Measurements from ENCODE around the gene GRIA1.

GRIA1 gene

DNA sequence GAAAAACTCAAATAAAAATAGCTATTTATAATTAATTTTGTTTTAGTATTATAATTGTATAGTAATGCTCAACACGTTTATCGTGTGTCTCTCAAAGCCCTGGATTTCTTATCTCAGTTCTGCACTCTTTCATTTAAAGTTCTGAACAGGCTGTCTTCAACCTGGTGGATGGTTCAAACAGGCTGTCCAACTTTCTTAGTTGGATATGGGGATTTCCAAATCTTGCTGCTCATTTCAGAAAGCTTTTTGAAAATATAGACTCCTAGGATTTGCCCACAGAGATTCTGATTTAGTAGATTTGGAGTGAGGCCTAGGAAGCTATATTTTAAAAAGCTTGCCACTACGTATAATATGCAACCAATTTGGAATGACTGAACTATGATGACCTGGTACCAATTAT, 120.3 kb downstream of the GRIA1 start:
- no peak for DNase-seq (ENCODE audit: low read depth, low spot score)

DNA sequence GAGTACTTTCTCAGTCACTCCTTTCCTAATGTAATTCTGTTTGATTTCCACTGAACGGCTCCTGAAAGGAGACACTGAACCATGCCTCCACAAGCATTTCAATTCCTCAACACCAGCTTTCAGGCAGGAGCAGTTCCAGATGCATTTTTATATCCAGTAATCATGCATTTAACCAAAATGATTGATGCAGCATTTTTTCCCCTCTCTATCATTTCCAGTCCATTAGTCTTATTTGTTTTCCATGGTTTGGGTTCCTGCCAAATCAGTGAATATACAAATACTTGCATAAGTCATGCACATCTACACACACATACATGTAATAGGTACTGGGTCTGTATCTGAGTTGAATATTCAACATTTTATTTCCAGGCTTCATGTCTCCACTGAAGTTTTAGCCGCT, 122.7 kb downstream of the GRIA1 start:
- peak; percentile 45 for DNase-seq (ENCODE audit: low read depth, low spot score)

DNA sequence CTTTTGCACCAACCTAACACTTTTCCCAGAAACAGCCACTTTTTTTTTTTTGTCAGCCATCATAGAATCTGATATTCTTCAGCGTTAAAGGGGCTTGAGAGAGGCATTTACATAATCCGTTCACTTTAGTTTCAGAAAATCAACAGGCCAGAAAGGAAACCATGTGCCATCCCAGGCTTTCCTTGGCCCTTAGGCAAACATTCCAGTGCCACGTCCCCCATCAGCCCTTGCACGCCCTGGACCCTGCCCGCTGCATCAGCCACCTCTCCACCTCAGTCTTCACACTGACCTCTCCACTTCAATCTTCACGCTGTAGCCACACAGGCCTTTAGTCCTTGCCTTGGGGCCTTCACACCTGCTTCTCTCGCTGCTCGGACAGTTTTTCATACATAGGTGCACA, 123.2 kb downstream of the GRIA1 start:
- no peak for DNase-seq (ENCODE audit: low read depth, low spot score)

DNA sequence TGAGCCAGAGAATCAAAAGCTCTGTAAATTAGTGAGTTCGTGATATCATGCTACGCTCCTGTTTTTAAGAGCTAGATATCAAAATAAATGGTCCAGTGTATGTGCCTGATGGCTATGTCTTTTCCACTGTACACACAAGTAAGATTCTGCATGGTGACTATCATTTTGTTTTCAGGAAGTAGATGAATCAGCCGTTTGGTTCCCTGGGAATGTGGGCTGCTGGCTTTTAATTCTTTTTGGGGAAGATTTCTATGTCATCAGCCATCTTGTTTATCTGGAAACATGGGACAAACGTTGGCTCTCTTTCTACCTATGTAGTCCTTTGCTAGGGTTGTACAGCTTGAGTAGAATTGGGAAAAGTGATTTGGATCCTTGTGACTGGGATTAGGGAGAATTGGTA, 126.7 kb downstream of the GRIA1 start:
- DNase-seq (ENCODE audit: low read depth, low spot score), result peak; percentile 52

DNA sequence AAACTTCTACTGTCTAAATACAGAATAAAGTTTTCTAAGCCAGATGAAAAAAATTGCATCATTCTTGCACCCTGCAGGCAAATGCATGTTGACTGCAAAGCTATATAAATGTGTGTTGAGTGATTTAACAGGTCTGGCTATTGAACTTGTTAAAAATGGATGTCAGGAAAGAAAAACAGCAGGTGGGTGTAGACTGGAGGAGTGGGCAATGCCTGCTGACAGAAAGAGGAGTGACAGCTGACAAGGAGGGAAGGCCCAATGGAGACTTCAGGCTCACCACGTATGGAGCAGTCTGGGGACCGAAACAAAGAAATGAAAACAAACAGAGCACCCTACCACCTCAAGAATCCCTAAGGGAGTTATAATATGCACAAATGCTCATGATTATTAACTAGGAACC, 127.8 kb downstream of the GRIA1 start:
- DNase-seq (ENCODE audit: low read depth, low spot score), result no peak

DNA sequence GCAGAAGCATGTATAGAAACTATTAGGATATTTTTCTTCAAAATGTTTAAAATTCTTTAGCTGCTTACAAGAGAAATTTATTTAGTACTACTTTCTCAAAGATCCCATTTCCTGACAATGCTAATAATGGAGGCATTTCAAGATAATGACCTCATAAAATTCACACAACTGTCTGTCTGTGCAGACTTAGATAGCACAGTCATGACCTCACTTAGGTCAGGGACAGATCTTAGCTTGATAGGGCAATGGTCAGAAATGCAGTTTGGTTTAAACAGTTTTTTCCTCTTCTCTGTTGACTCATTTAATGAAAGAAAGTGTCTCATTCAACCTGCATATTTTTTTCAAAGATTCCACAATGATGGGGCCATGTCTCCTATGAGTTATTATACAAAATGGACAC, 128.4 kb downstream of the GRIA1 start:
- DNase-seq (ENCODE audit: low read depth, low spot score), result peak; percentile 15

DNA sequence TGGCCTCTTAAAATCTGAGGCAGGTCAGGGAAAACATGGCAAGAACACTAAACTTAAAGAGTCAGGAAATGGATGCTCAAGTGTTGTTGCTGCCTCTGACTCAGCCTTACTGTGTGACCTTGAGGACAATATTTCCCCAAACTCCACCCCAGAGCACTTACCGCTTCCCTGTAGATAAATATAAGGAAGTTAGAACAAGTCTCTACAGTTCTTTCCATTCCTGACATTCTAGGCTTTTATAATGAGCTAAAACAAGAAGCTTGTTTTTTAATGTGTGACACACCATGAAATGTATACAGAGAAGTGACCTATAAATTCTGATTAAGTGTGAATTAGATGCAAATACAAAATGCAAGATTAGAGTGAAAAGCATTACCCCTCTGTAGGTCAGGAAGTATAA, 129.3 kb downstream of the GRIA1 start:
- peak; percentile 17 for DNase-seq (ENCODE audit: low read depth, low spot score)

DNA sequence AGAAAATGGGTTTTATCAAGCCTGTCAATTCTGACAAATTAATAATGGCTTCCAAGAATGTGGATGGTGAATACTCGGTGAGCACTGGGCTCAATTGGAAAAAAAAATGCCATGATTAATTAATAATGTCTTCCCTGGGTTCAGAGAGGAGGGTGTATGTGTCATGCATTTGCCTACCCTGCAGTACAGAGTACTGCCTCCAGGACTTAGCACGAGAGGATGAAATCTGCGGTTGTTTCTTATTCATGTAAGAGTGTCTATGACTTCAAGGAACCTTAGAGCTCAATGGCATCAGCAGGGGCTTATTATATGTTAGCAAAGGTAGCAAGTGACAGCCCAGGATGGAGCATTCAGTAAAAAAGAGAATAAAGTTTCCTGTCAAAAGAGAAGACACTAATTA, 132.7 kb downstream of the GRIA1 start:
- DNase-seq (ENCODE audit: low read depth, low spot score), result no peak

DNA sequence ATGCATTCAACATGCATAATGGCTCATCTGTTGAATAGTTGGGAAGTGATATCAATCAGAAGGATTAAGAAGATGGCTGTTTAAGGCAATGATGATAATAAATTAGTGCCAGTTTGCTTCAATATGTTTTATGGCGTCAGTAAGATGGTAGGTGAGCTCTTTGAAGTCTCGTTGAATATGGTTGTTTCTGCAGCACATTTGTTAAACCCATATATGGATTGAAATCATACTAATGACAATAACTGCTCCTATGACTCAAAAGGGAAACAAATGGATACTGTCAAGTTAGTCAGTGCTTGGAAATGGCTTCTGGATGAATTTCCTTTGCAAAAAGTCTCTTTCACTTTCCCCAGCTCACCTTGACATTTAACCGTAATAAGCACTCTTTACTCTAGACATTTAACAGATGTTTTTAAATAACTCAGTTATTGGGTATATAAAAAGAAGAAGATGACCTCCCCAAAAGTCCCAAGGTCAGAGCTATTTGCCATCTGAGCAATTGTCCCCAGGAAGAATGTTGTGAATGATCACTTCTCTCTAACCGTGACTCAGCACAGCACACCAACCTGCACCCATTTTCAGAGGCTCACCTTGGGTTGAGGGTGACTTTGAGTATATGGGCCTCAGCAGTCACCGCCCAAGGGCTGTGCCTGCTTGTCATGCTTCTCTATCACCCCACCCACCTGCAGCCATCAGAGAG, 133.4 kb downstream of the GRIA1 start:
- peak; percentile 13 for DNase-seq (ENCODE audit: low read depth, low spot score)

DNA sequence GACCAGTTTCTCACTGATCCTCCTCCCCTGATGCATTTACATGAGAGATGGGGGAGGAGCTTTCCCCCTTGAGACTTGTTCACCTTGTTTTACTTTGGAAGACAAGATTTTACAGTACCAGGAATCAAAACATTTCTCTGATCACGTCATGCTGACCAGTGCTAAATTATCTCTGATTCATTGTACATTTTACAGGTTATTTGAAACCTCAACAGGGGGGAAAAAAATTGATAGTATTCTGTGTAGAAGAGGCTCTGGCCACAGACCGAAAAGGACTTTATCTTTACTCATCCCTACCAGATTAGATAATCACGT, 133.9 kb downstream of the GRIA1 start:
- no peak for DNase-seq (ENCODE audit: low read depth, low spot score)

DNA sequence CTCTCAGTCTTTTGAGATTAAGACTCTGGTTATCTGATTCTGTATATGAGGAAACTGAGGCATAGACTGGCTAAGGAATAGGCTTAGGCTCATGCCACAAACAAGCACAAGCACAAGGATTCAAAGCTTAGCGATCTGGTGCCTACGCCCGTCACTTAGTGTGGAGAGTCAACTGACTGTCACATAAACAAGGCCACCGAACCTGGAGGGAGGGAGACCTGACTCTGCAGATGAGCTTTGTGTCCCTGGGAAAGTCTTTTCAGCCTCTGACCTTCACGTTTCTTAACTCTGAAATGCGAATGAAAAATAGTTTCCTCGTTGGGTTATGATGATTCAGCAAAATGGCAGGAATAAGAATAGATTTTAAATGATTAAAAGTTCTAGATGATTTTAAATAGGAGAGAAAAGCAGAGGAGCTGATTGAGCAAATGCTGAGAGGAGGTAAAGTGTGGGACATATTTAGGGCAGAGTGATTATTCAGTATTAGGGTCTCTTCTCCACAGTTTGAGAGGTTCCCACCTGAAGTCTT, 135.4 kb downstream of the GRIA1 start:
- DNase-seq (ENCODE audit: low read depth, low spot score), result no peak

DNA sequence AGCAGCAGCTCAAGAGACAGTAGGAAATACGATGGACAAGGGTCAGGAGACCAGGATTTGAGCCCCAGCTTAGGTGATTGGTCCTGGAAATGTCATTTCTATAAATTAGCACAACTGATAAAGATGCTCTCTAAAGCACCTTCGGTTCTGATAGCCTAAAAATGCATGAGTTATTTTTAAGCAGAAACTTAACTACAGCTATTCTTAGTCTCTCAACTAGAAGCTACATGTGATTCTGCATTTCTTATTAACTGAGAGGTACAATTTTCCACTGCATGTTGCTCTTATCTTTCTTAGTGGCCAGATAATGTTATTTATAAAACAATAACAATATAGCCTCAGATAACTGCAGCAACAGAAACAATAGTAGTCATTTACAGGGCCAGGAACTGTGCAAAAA, 136.4 kb downstream of the GRIA1 start:
- DNase-seq (ENCODE audit: low read depth, low spot score), result no peak

DNA sequence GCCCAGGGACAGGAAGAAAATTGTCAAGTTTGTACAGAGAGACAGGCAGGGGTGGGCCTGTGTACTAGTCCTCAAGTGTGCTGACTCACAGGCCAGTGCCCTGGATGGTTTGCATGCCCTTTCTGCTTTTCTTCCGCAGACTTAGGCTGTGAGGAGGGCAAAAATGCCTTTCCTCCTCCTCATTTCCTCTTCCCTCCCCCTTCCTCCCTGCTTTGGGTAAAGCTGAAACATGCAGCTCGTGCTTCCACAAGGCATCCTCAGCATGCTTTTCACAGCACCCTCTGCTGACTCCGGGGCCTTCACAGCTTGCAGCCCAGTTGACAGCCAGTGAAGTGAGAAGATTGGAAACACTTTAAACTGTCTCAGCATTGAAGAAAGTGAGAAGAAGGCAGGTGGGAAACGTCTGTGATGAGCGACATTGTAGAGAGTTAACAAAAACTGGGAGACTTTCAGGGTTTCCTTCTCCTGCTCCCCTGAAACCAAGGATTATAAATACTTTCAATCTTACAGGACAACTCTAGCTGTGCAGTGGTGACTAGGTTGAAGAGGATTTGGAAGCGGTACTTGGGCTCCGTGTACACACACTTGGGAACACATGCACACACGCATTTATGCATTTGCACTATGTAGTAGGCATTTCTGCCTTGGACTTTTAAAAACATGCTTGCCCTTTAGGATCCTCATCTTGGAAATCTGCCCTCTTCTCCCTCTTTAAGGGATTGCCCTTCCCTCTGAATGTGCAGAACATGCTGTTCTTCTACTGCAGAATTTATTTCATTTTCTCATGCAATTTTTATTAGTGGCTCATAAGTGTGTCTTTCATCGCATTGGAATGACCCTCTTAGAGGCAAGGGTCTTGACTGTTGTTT, 138.8 kb downstream of the GRIA1 start:
- peak; percentile 94 for DNase-seq (ENCODE audit: low read depth, low spot score)

DNA sequence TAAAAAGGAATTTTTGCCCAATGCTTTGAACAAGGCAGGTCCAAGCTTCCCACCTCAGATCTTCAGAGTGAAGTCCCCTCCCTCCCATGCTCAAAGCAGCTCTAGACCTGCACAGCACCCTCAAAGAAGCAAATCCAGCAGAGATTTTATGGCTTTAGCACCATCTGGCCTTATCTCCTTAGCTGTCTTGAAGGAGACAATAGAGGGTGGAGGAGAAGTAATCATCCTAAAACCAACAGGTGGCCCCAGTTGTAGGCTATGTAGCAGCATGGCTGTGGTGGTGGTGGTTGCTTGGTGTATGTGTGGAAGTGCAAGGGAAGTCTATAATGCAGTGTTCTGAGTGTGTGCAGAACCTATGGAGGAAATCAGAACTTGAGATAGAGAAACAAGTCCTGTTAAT, 140.1 kb downstream of the GRIA1 start:
- DNase-seq (ENCODE audit: low read depth, low spot score), result no peak

DNA sequence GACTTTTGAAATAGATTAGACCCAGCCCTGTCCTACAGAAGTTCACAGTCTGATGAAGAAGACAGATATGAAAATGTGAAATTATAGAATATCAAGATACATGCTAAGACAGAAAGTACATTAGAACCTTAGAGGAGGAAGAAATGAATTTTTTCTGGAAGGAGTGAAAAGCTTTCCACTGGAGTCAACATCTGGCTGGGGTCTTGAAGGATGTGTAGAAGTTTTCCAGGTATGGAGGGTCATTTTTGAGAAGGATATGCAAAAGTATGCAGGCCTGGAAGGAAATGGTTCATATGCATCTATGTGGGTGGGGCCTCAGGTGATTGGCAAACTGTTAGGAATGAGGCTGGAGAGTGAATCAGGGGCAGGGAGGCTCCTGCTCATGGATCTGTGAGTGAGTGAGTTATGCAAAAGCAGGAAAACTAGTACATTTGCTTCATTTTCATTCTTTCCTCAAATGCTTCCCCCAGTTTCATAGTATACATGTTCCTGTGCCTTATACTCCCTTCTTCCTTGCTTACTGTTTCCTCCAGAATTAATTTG, 142.3 kb downstream of the GRIA1 start:
- DNase-seq (ENCODE audit: low read depth, low spot score), result no peak

DNA sequence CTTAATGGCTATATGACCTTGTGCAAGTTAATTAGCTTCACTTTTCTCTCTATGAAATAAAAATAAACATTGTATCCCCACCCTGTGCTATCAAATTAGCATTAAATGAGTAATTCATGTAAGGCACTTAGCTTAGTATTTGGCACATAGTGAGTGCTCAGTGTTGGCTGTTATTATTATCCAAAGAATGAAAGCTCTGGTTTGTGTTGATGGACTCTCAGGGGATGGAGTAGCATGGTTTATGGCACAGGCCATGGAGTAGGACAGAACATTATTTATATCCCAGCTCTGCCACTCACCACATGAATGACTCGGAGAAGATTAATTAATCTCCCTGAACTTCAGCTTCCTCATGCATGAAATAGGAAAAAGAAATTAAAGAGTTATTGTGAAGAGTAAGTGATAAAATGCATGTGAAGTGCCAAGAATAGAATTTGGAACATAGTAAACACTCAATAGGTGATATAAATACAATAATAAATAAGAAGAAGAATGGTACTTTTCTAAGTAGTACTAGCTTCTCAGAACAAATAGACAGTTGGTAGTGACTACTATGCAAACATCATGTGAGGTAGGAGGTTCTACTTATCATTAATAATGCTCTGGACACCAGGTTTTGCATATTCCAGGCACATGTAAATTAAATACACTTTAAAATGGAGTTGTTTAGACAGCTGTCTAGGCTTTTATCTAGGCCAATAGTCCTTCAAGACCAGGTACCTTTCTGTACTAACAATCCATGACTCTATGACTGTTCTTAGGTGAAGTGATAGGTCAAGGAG, 146.4 kb downstream of the GRIA1 start:
- no peak for DNase-seq (ENCODE audit: low read depth, low spot score)

DNA sequence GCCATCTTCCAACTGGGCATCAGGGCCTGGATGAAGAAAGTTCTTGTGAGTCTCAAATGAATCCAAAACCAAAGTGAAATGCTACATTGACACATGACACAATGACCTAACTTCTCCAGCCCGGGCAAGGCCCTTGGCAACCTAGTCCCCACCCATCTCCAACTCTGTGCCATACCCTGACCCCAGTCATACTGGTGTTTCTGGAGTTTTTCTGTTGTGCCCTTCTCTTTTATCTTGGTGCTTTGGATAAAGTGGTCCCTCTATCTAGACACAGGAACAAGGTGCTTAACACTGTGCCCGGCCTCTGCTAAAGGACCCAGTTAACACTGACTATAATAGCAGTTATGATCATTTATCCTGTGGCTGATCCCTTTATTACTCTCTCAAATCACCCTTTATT, 149.8 kb downstream of the GRIA1 start:
- DNase-seq (ENCODE audit: low read depth, low spot score), result no peak

DNA sequence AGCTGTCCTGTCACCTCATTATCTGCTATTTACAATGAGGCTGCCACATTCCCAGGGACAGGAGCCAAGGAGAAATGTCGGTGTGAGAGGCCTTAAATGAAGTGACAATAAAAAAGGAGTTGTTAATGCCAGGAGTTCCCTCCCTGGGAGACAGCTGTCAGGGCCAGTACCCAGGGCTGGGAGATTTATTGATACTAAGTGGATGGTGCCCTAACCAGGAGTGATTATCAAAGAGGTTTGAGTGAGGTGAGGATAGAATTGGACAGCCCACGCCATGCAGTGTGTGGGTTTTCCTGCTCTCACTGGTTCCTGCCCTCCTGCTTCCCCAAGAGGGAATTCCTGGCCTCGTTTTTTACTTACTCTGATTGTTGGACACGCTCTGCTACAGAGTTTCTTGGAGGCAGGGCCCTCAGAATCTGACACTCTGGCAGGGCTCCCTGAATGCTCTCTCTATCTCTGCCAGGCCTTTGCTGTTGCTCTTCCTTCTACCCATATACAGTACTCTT, 150.8 kb downstream of the GRIA1 start:
- peak; percentile 35 for DNase-seq (ENCODE audit: low read depth, low spot score)

DNA sequence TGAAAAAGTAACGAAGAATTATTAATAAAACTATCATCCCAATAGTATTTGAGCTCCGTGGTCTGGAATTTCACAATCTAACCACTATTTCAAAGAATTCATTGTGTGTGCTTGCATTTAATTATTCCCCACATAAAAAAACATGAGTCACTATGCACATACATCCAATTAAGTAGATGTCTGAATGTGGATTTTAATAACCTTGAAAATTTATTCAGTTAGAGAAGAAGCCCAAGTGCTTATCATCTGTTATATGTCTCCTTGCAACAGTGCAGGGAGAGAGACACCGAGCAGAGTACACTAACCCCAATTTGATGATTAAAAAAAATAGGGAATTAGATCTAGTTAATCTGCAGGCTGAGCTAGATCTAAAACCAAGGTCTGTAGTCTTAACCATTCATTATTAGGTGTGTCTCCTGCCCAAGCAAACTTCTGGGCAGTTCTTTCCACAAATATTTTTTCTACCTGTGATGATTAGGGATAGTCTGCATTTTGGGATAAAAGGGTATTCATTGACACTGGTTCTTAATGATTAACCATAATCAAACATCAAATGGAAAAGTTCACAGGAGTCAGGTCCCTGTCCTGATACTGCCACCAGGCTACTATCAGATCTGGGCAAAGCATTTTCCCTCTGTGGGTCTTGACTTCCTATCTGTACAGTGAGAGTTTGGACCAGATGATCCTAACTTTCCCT, 164.2 kb downstream of the GRIA1 start:
- peak; percentile 48 for DNase-seq (ENCODE audit: low read depth, low spot score)

DNA sequence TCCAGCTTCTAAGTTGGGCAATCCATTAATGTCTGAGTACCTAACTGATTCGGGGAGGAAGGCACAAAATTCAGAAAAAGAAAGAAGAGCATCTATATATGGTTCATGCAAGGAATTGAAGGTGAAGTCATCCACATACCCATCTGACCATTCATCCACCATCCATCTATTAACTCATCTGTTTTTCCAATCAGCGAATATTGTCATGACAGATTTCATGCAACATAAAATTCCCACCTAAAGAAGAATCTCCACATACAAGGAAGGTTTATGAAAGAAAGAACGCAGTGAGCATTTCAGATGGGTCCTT, 164.7 kb downstream of the GRIA1 start:
- no peak for DNase-seq (ENCODE audit: low read depth, low spot score)

DNA sequence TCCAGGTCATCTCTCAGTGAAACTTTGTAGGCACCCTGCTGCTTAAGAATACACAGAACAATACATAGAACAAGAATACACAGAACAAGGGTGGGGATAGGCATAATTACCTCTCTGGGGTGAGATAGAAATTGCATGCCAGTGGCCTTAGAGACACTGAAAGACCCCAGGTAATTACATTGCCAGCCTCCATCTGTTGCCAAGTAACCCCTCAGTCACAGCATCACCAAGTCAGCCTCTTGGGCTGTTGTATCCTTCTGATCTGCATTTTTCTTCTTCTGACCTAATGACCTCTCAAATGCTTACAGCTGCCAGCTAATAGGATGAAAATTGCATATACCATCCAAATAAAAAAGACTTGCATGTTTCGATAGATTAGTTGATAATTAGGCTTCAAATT, 167.7 kb downstream of the GRIA1 start:
- no peak for DNase-seq (ENCODE audit: low read depth, low spot score)

Data from astrocyte of the hippocampus (primary cell).